Loucy (cell line): ENCODE data around the gene NFKBIB.

ENCODE experiments used
- H2AFZ ChIP-seq: fragments of 200-600 bp; sonication (generic); 2 replicates; pipeline ENCODE4 v1.6.0; 2016; ENCODE audit warnings: antibody characterized with exemption, mild to moderate bottlenecking, low read length, moderate library complexity
- H3F3A ChIP-seq: fragments of 200-600 bp; 2 replicates; pipeline ENCODE4 v1.6.0; 2016; ENCODE audit warnings: antibody characterized with exemption, low read depth, mild to moderate bottlenecking
- H3K27me3 ChIP-seq: fragments of 200-600 bp; sonication (generic); 2 replicates; pipeline ENCODE4 v1.6.1; 2014; ENCODE audit warnings: low read length, mild to moderate bottlenecking; ENCODE audit not compliant: insufficient read depth, poor library complexity, severe bottlenecking
- H3K36me3 ChIP-seq: fragments of 200-600 bp; sonication (generic); 2 replicates; pipeline ENCODE4 v1.6.1; 2016; ENCODE audit warnings: low read length; ENCODE audit not compliant: insufficient read depth
- H3K4me1 ChIP-seq: fragments of 200-600 bp; sonication (generic); 2 replicates; pipeline ENCODE4 v1.5.1; 2014; ENCODE audit warnings: low read length, mild to moderate bottlenecking; ENCODE audit not compliant: insufficient read depth, poor library complexity, severe bottlenecking
- H3K4me2 ChIP-seq: fragments of 200-600 bp; sonication (generic); 2 replicates; pipeline ENCODE4 v1.6.0; 2014; ENCODE audit warnings: antibody characterized with exemption, low read length, low read depth, mild to moderate bottlenecking; ENCODE audit not compliant: poor library complexity, severe bottlenecking
- H3K4me3 ChIP-seq: fragments of 200-600 bp; sonication (generic); 2 replicates; pipeline ENCODE4 v1.5.1; 2014; ENCODE audit warnings: low read length, mild to moderate bottlenecking, mixed read lengths; ENCODE audit not compliant: poor library complexity, severe bottlenecking
- H3K79me2 ChIP-seq: fragments of 200-600 bp; sonication (generic); 2 replicates; pipeline ENCODE4 v1.6.1; 2014; ENCODE audit warnings: low read length; ENCODE audit not compliant: insufficient read depth
- H3K9ac ChIP-seq: fragments of 200-600 bp; sonication (generic); 2 replicates; pipeline ENCODE4 v1.6.0; 2014; ENCODE audit warnings: mild to moderate bottlenecking, low read depth, low read length, moderate library complexity; ENCODE audit not compliant: poor library complexity, severe bottlenecking
- H3K9me2 ChIP-seq: fragments of 200-600 bp; sonication (generic); replicated peaks from 2 replicates; pipeline ENCODE4 v1.6.1; 2016; ENCODE audit warnings: low read depth, low read length, mixed read lengths
- H3K9me3 ChIP-seq: fragments of 200-600 bp; sonication (generic); 2 replicates; pipeline ENCODE4 v1.6.1; 2014; ENCODE audit warnings: mild to moderate bottlenecking, antibody characterized with exemption, low read length, low read depth; ENCODE audit not compliant: insufficient read depth
- H4K20me1 ChIP-seq: fragments of 200-600 bp; sonication (generic); 2 replicates; pipeline ENCODE4 v1.6.0; 2014; ENCODE audit warnings: antibody characterized with exemption, low read length, mild to moderate bottlenecking; ENCODE audit not compliant: insufficient read depth, poor library complexity, severe bottlenecking
- EZH2phosphoT487 ChIP-seq: fragments of 200-600 bp; IDR thresholded peaks from 2 replicates; pipeline ENCODE4 v1.6.1; 2018; ENCODE audit warnings: antibody characterized with exemption, mild to moderate bottlenecking, moderate library complexity, borderline replicate concordance
- TF ChIP-seq, protein P1 (sequence below): fragments of 200-600 bp; sonication (generic); conservative IDR thresholded peaks from 2 replicates; pipeline ENCODE4 v1.5.1; 2014; ENCODE audit warnings: mild to moderate bottlenecking, antibody characterized with exemption, low read length

The NFKBIB gene

DNA sequence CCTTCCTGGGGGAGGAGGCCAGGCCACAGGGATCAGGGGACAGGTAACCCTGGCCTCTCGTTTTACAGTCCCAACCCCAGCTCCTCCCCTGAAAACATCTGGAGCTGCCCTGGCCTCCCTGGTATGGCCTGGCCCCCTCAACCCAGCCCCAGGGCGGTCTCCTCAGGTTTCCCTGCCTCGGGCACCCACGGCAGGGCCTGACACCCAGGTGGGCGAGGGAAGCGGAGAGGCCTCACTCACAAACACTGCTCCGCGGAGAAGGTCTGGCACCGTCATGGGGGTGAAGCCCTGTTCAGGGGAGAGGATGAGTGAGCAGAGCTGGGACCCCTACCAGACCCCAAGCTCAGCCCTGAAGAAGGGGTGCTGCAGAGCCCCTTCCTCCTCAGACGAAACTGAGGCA is 18.8 kb downstream of the NFKBIB start:
- H3K9me2 ChIP-seq: no peaks in the 10 kb centered on the region
- no peak overlapping the region for H3K4me2 ChIP-seq
- no peaks in the 10 kb centered on the region for H4K20me1 ChIP-seq
- no peak overlapping the region for H2AFZ ChIP-seq
- TF ChIP-seq, protein P1, sequence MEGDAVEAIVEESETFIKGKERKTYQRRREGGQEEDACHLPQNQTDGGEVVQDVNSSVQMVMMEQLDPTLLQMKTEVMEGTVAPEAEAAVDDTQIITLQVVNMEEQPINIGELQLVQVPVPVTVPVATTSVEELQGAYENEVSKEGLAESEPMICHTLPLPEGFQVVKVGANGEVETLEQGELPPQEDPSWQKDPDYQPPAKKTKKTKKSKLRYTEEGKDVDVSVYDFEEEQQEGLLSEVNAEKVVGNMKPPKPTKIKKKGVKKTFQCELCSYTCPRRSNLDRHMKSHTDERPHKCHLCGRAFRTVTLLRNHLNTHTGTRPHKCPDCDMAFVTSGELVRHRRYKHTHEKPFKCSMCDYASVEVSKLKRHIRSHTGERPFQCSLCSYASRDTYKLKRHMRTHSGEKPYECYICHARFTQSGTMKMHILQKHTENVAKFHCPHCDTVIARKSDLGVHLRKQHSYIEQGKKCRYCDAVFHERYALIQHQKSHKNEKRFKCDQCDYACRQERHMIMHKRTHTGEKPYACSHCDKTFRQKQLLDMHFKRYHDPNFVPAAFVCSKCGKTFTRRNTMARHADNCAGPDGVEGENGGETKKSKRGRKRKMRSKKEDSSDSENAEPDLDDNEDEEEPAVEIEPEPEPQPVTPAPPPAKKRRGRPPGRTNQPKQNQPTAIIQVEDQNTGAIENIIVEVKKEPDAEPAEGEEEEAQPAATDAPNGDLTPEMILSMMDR: no peak
- TF ChIP-seq EZH2phosphoT487: no peak
- H3K79me2 ChIP-seq: no peaks in the 10 kb centered on the region
- no peak overlapping the region for H3K9ac ChIP-seq
- H3K36me3 ChIP-seq: peaks cover 3% of the 10 kb centered on the region; the same call in 1 of the 2 replicates
- H3K4me3 ChIP-seq: no peak overlapping the region
- no peaks in the 10 kb centered on the region for H3K27me3 ChIP-seq
- H3K4me1 ChIP-seq: no peaks in the 10 kb centered on the region
- H3F3A ChIP-seq: no peaks in the 10 kb centered on the region
- no peaks in the 10 kb centered on the region for H3K9me3 ChIP-seq

DNA sequence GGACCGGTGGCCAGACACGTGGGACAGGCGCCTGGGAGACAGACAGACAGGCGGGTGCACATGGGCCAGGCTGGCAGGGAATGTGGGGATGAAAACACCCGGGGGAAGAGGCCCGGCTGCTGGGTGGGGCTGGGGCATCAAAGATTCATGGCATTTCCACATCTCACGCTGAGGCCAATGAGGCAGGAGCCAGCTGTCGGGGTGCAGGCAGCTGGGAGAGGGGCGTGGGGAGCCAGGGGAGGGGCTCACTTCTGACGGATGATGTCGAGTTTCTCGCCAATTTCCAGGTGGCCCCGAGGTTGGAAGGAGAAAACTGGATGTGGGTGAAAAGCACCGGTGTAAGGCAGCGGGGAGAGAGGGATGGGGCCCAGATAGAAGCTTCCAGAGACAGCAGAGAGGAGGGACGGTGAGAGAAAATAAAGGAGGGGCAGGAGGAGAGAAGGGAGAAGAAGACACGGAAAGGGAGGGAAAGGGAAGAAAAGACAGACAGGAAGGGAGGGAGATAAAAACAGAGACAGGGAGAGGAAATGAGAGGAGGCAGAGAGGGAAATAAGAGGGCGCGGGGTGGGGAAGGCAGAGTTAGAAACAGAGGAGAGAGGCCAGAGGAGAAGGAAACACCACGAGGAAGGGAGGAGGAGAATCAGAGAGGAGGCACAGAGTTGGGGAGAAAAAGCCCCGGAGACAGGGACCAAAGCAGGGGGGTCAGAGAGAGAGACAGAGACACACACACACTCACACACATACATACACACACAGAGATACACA is 20.2 kb downstream of the NFKBIB start:
- Histone ChIP-seq H3K4me2 (no peak overlapping the region), H3K27me3 (no peaks in the 10 kb centered on the region), H3K9me3 (no peaks in the 10 kb centered on the region), H3F3A (no peaks in the 10 kb centered on the region), H3K4me3 (no peak overlapping the region), H3K9ac (no peak overlapping the region), H3K36me3 (peaks cover 10% of the 10 kb centered on the region; the same call in 1 of the 2 replicates), H3K4me1 (no peaks in the 10 kb centered on the region), H3K9me2 (no peaks in the 10 kb centered on the region), H3K79me2 (no peaks in the 10 kb centered on the region), H2AFZ (no peak overlapping the region), H4K20me1 (no peaks in the 10 kb centered on the region)
- TF ChIP-seq, protein P1: no peak
- no peak for TF ChIP-seq EZH2phosphoT487

DNA sequence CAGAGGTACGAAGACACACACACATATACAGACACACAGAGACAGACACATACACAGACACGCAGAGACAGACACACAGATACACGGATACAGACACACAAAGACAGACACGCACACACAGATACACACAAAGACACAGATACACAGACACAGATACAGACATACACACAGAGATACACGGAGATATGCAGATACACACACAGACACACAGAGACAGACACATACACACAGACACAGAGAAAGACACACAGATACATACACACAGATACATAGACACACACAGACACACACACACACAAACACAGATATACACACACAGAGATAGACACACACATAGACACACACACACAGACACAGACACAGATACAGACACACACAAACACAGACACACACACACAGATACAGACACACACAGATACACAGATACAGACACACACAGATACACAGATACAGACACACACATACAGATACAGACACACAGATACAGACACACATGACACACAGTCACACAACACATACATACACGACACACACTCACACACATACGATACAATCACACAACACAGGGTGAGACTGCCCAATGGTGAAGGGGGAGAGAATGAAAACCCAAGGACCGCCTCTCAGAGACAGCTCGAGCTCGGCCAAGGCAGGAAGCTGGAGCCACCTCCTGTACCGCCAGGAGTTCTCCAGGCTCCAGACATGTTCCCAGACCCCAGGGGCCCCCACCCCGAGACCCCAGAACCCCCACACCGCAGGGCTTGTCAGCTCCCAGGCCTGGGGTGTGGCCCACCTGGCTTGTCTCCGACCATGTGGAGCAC is 21.0 kb downstream of the NFKBIB start:
- no peaks in the 10 kb centered on the region for H3K4me1 ChIP-seq
- no peak overlapping the region for H3K9ac ChIP-seq
- no peaks in the 10 kb centered on the region for H4K20me1 ChIP-seq
- no peak overlapping the region for H3K4me3 ChIP-seq
- no peaks in the 10 kb centered on the region for H3K79me2 ChIP-seq
- H3K9me2 ChIP-seq: no peaks in the 10 kb centered on the region
- no peak for TF ChIP-seq EZH2phosphoT487
- TF ChIP-seq, protein P1: no peak
- H3K9me3 ChIP-seq: no peaks in the 10 kb centered on the region
- no peaks in the 10 kb centered on the region for H3F3A ChIP-seq
- no peaks in the 10 kb centered on the region for H3K27me3 ChIP-seq
- peaks cover 10% of the 10 kb centered on the region; the same call in 1 of the 2 replicates for H3K36me3 ChIP-seq
- H2AFZ ChIP-seq: no peak overlapping the region
- H3K4me2 ChIP-seq: no peak overlapping the region
